Panc1 (cell line): Measurements from ENCODE around the gene FAM83E. TPM values are rescaled to one million over a fixed set of nuclear protein-coding genes. Genes with fewer than 3 reads are reported as not detected.

Source experiments
- ATAC-seq: fragments of 200-7000 bp; cut with Tn5 transposase; 2 replicates; pipeline ENCODE4 v1.9.1; 2020; ENCODE audit warnings: mild to moderate bottlenecking, moderate library complexity
- BruUV-seq: library from RNA; stranded (reverse); fragments of 400-500 nt; replicated peaks from 2 replicates; lab custom pipeline; 2021; lab: Mats Ljungman, UMichigan
- CTCF ChIA-PET: fragments of 300-600 bp; sonication (Branson Sonifier 250); formaldehyde crosslinking; loops from one replicate; lab custom pipeline; 2022; ENCODE audit warnings: antibody characterized with exemption; lab: Charles Lee
- POLR2A ChIA-PET: fragments of 300-600 bp; sonication (Branson Sonifier 250); formaldehyde crosslinking; loops from one replicate; lab custom pipeline; 2022; ENCODE audit warnings: antibody characterized with exemption; lab: Charles Lee
- DNase-seq: peaks from one replicate; pipeline ENCODE4 v3.0.0-alpha.2; 2010; ENCODE audit warnings: low read depth, low spot score
- H3K27ac ChIP-seq: 2 replicates; pipeline ENCODE4 v1.5.1; 2011; ENCODE audit warnings: mild to moderate bottlenecking, low read length, inconsistent platforms
- H3K27me3 ChIP-seq: fragments of 200-500 bp; sonication (Bioruptor generic); 2 replicates; pipeline ENCODE4 v1.6.0; 2014; ENCODE audit warnings: low read length, inconsistent platforms; ENCODE audit not compliant: control insufficient read depth, insufficient read depth
- H3K36me3 ChIP-seq: fragments of 200-500 bp; sonication (Bioruptor generic); 2 replicates; pipeline ENCODE4 v1.5.1; 2014; ENCODE audit warnings: inconsistent platforms, mild to moderate bottlenecking, low read length, moderate library complexity; ENCODE audit not compliant: control insufficient read depth, insufficient read depth
- H3K4me1 ChIP-seq: 2 replicates; pipeline ENCODE4 v1.5.1; 2011; ENCODE audit warnings: inconsistent platforms, mild to moderate bottlenecking, low read length, moderate library complexity; ENCODE audit not compliant: control insufficient read depth, insufficient read depth
- H3K4me3 ChIP-seq, 2 experiments: 2 replicates each; pipeline ENCODE4 v1.5.1; 2011 to 2012; ENCODE audit warnings: low read depth in 2 of 2, low read length in 2 of 2, mild to moderate bottlenecking in 2 of 2, inconsistent platforms in 1 of 2, moderate library complexity in 1 of 2
- H3K9me3 ChIP-seq: fragments of 200-500 bp; sonication (Bioruptor generic); 2 replicates; pipeline ENCODE4 v1.5.1; 2014; ENCODE audit warnings: low read depth, mild to moderate bottlenecking, inconsistent platforms, low read length, moderate library complexity; ENCODE audit not compliant: control insufficient read depth, insufficient read depth
- CTCF ChIP-seq: fragments of 450-650 bp; IDR thresholded peaks from 2 replicates; pipeline ENCODE4 v1.5.1; 2017; ENCODE audit warnings: mild to moderate bottlenecking
- POLR2AphosphoS5 ChIP-seq: IDR thresholded peaks from 2 replicates; pipeline ENCODE4 v1.6.1; 2012; ENCODE audit warnings: mild to moderate bottlenecking, low read depth, low read length, moderate library complexity
- REST ChIP-seq, 2 experiments: IDR thresholded peaks; 2 replicates each; pipeline ENCODE4 v1.6.1; 2011 to 2012; ENCODE audit warnings: low read depth in 2 of 2, control low read depth in 1 of 2, low read length in 1 of 2, mild to moderate bottlenecking in 1 of 2, moderate library complexity in 1 of 2; ENCODE audit not compliant: insufficient read depth in 1 of 2
- SIN3A ChIP-seq: IDR thresholded peaks from 2 replicates; pipeline ENCODE4 v1.6.1; 2012; ENCODE audit warnings: low read depth, mild to moderate bottlenecking, low read length, moderate library complexity, borderline replicate concordance; ENCODE audit not compliant: insufficient read depth
- TCF7L2 ChIP-seq: IDR thresholded peaks from 2 replicates; pipeline ENCODE4 v1.6.1; 2011; ENCODE audit warnings: mild to moderate bottlenecking, low read depth, low read length, inconsistent platforms
- in situ Hi-C: cut with HindIII; loops from 2 replicates; pipeline ENCODE4 v1.10.0; 2016; ENCODE audit warnings: low sequenced_read_pairs, low pct_unique_long_range_greater_than_20kb
- intact Hi-C: fragments of 100-400 bp; cut with micrococcal nuclease; formaldehyde crosslinking; loops from one replicate; pipeline ENCODE4 v1.10.0; 2022; ENCODE audit not compliant: unreplicated experiment
- total RNA-seq: library from RNA; stranded (reverse); gene quantifications from one replicate; pipeline ENCODE4 v1.2.1, GENCODE V29; 2021; ENCODE audit not compliant: unreplicated experiment

Gene FAM83E
- total RNA-seq, 1 experiment from 2014 or later = 1.0 TPM

- peaks cover 34% of the 10 kb centered on the region for H3K4me1 ChIP-seq
- CTCF ChIA-PET = no interaction called here
- H3K27me3 ChIP-seq = no peaks in the 10 kb centered on the region
- H3K9me3 ChIP-seq = no peaks in the 10 kb centered on the region
- peaks cover 11% of the 10 kb centered on the region for H3K36me3 ChIP-seq
- no peak for TF ChIP-seq REST (IDR thresholded peaks at IDR 0.05; ENCODE audit: insufficient read depth in 1 of 2, low read depth in 2 of 2, low read length in 1 of 2)
- no peak for TF ChIP-seq TCF7L2
- TF ChIP-seq CTCF = no peak
- TF ChIP-seq POLR2AphosphoS5 = no peak
- no peak for TF ChIP-seq SIN3A
- H3K27ac ChIP-seq = peak overlapping the region; percentile 98
- in situ Hi-C loops (no loop called here), intact Hi-C loops (no loop called here)
- BruUV-seq = TSS peak; percentile 90
- ATAC-seq (no peak), DNase-seq (no peak)
- POLR2A ChIA-PET = interaction anchor here (0.5 to 0.9 kb wide), 3 partner anchors 11 to 332 kb away, joined by 3 to 14 read pairs (median 3); no protein-coding TSS in a partner anchor
- H3K4me3 ChIP-seq = peak overlapping the region; percentile 96 to 99
Observed at GRCh38 chr19:48619692-48620585, 5.1 kb upstream of the FAM83E start.

- POLR2A ChIA-PET = interaction anchor here (0.5 to 0.9 kb wide), 5 partner anchors 10 to 449 kb away, joined by 3 to 14 read pairs (median 4); no protein-coding TSS in a partner anchor
- Histone ChIP-seq H3K36me3 (peaks cover 11% of the 10 kb centered on the region), H3K27ac (peak within 1 kb of the TSS; percentile 98), H3K9me3 (no peaks in the 10 kb centered on the region), H3K27me3 (no peaks in the 10 kb centered on the region), H3K4me3 (peak within 1 kb of the TSS; percentile 96 to 99), H3K4me1 (peaks cover 42% of the 10 kb centered on the region)
- ATAC-seq (peak; percentile 91), DNase-seq (peak; percentile 88)
- in situ Hi-C loops = no loop called here
- intact Hi-C loops = no loop called here
- BruUV-seq = no TSS peak
- CTCF ChIA-PET = no interaction called here
- peak; percentile 95 for TF ChIP-seq POLR2AphosphoS5
- TF ChIP-seq SIN3A = peak; percentile 56; the same call in 1 of the 2 replicates
- TF ChIP-seq TCF7L2 = peak; percentile 38
- TF ChIP-seq REST (IDR thresholded peaks at IDR 0.05; ENCODE audit: insufficient read depth in 1 of 2, low read depth in 2 of 2, low read length in 1 of 2) = no peak
- no peak for TF ChIP-seq CTCF
Observed at GRCh38 chr19:48618916-48619691, 4.2 kb upstream of the FAM83E start, which contains the start of the genes RPL18 and SPHK2. Gene RPL18, minus strand, starts transcription at chr19:48619178. Its CDS starts 35 bp downstream, at chr19:48619143. Gene SPHK2, plus strand, starts transcription at chr19:48619506. Its CDS starts 1,009 bp downstream, at chr19:48620515.
